GM21723 (cell line): Measurements from ENCODE around the gene R3HDM4.
"Not testable (repeated sequence)": the region's sequence is repeated elsewhere in the genome, so short reads cannot be mapped to it uniquely, and the experiment has no call there.

Experiments used
- ATAC-seq: cut with Tn5 transposase; IDR thresholded peaks from one replicate; pipeline ENCODE4 v1.9.1; 2021; ENCODE audit warnings: mild to moderate bottlenecking, moderate library complexity; ENCODE audit not compliant: unreplicated experiment

The R3HDM4 gene

GRCh38 chr19:861756-862580 lies 51.1 kb downstream of the R3HDM4 start:
- no peak for ATAC-seq

GRCh38 chr19:861141-861755 lies 51.8 kb downstream of the R3HDM4 start:
- ATAC-seq, result no peak

- no peak for ATAC-seq
These were observed 53.9 kb downstream of the R3HDM4 start, which contains the start of gene CFD for GRCh38 chr19:858868-859843. Gene CFD (plus strand): TSS chr19:859664. CDS start chr19:859690, 26 bp downstream.

- ATAC-seq, result no peak
These were observed 54.7 kb downstream of the R3HDM4 start for GRCh38 chr19:858284-858683.

- ATAC-seq, result no peak
These were observed 57.4 kb downstream of the R3HDM4 start for GRCh38 chr19:855566-856120.

DNA sequence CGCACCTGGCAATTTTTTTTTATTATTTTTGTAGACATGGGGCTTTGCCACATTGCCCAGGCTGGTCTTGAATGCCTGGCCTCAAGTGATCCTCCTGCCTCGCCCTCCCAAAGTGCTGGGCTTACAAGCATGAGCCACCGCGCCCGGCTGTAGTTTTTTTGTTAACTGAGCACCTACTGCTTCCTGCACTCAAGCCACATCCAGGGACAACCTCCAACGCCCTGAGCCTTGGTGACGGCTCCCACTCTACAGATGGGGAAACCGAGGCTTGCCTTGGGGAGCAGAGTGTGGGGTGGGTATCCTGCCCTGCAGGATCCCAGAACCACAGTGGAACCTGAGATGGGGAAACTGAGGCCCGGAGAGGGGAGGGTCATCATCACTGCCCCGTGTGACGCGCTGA lies 57.9 kb downstream of the R3HDM4 start:
- no peak for ATAC-seq

DNA sequence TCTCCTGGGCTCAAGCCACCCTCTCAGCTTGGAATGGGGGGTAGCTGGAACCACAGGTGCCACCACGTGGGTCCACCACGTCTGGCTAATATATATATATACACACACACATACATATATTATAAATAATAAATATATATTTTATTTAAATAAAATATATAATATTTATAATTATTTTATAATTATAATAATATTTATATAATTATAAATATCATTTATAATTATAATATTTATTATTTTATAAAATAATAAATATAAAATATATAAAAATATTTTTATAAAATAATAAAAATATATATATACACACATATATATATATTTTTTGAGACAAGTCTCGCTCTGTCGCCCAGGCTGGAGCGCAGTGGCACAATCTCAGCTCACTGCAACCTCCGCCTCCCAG lies 58.5 kb downstream of the R3HDM4 start:
- no peak for ATAC-seq

DNA sequence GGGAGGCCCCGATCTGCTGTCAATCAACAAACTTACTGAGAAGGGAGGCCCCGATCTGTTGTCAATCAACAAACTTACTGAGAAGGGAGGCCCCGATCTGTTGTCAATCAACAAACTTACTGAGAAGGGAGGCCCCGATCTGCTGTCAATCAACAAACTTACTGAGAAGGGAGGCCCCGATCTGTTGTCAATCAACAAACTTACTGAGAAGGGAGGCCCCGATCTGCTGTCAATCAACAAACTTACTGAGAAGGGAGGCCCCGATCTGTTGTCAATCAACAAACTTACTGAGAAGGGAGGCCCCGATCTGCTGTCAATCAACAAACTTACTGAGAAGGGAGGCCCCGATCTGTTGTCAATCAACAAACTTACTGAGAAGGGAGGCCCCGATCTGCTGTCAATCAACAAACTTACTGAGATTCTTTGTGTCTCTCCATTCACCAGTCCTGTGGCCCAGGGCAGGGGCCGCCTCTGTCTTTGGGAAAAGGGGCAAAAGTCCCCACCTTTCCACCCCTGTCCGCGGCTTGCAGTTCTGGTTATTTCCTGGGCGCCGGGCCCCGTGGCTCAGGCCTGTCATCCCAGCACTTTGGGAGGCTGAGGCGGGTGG lies 59.3 kb downstream of the R3HDM4 start:
- ATAC-seq, result not testable (repeated sequence)

DNA sequence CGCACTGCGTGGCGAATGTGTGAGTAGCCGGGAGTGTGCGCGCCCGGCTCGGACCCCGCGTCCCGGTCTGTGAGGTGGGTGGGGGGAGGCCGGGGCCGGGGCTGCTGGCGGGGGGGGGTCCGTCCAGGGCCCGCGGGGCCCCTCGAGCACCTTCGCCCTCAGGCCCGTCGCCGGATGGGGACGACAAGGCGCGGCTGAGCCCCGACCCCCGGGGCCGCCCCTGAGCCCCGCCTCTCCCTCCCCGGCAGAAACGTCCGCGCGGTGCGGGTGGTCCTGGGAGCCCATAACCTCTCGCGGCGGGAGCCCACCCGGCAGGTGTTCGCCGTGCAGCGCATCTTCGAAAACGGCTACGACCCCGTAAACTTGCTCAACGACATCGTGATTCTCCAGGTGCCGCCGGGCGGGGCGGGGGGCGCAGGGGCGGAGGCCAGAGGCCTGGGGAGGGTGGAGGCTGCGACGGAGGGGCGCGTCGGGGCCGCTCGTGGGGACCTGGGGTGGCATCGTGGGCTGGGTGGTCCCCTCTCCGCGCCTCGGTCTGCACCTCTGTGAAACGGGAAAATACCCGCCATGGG lies 59.9 kb downstream of the R3HDM4 start:
- no peak for ATAC-seq

DNA sequence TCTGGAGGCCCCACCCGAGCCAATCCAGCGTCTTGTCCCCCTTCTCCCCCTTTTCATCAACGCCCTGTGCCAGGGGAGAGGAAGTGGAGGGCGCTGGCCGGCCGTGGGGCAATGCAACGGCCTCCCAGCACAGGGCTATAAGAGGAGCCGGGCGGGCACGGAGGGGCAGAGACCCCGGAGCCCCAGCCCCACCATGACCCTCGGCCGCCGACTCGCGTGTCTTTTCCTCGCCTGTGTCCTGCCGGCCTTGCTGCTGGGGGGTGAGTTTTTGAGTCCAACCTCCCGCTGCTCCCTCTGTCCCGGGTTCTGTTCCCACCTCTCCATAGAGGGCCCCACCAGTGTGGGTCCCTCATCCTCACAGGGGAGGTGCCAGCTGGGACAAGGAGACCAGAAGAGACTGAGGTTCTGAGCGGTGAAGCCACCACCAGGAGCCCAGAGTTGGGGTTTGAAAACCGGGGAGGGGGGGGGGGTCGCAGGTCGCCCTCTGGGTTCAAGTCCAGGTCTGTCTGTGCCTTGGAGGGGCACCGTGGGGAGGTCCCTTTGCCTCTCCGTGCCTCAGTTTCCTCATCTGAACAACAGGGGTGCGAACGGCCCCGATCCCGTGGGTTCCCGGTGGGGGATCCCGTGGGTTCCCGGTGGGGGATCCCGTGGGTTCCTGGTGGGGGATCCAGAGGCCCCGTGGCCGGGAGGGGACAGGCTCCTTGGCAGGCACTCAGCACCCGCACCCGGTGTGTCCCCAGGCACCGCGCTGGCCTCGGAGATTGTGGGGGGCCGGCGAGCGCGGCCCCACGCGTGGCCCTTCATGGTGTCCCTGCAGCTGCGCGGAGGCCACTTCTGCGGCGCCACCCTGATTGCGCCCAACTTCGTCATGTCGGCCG lies 60.6 kb downstream of the R3HDM4 start, which contains the start of gene ELANE:
Gene ELANE, plus strand, starts transcription at position 168 of the 878 bp plus-strand sequence. Its CDS starts 26 bp downstream, at position 194.
- ATAC-seq, result no peak

- ATAC-seq, result no peak
These were observed 62.1 kb downstream of the R3HDM4 start for GRCh38 chr19:850979-851335.

- no peak for ATAC-seq
These were observed 62.6 kb downstream of the R3HDM4 start for GRCh38 chr19:850221-850978.

DNA sequence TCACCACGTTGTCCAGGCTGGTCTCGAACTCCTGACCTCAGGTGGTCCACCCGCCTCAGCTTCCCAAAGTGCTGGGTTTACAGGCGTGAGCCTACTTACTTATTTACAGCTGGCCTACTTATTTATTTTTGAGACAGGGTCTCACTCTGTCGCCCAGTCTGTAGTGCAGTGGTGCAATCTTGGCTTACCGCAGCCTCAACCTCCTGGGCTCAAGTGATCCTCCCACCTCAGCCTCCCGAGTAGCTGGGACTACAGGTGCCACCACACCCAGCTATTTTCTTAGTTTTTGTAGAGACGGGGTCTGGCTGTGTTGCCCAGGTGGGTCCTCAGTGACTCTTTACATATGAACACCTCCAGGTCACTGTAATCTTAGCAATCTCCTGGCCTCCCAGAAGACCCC lies 63.8 kb downstream of the R3HDM4 start:
- ATAC-seq, result not testable (repeated sequence)

- ATAC-seq, result no peak
These were observed 64.6 kb downstream of the R3HDM4 start for GRCh38 chr19:848386-848921.
